GM23338 (cell line): Measurements from ENCODE around the gene DSE. TPM values are rescaled to one million over a fixed set of nuclear protein-coding genes. Genes with fewer than 3 reads are reported as not detected.
"Not testable (repeated sequence)": the region's sequence is repeated elsewhere in the genome, so short reads cannot be mapped to it uniquely, and the experiment has no call there.

Experiments used
- ATAC-seq: fragments of 200-7000 bp; cut with Tn5 transposase; 3 replicates; pipeline ENCODE4 v1.9.1; 2020
- DNase-seq: peaks from one replicate; pipeline ENCODE4 v3.0.0-alpha.2; 2015; ENCODE audit warnings: low spot score
- H2AFZ ChIP-seq: fragments of 200-600 bp; sonication (generic); 2 replicates; pipeline ENCODE4 v1.8.0; 2016; ENCODE audit warnings: antibody characterized with exemption, mild to moderate bottlenecking, moderate library complexity
- H3F3A ChIP-seq: fragments of 200-600 bp; sonication (generic); replicated peaks from 2 replicates; pipeline ENCODE4 v1.8.0; 2017; ENCODE audit warnings: antibody characterized with exemption, mixed run types, low read depth
- H3K27ac ChIP-seq: fragments of 200-600 bp; sonication (generic); 2 replicates; pipeline ENCODE4 v1.6.1; 2016; ENCODE audit warnings: low read depth
- H3K27me3 ChIP-seq: fragments of 200-600 bp; sonication (generic); 2 replicates; pipeline ENCODE4 v1.8.0; 2016; ENCODE audit warnings: mild to moderate bottlenecking, mixed run types, moderate library complexity; ENCODE audit not compliant: insufficient read depth
- H3K36me3 ChIP-seq: fragments of 200-600 bp; sonication (generic); 2 replicates; pipeline ENCODE4 v1.8.0; 2016; ENCODE audit warnings: mild to moderate bottlenecking; ENCODE audit not compliant: insufficient read depth
- H3K4me1 ChIP-seq: fragments of 200-600 bp; sonication (generic); 2 replicates; pipeline ENCODE4 v1.8.0; 2016; ENCODE audit warnings: mild to moderate bottlenecking, moderate library complexity; ENCODE audit not compliant: insufficient read depth
- H3K4me2 ChIP-seq: fragments of 200-600 bp; sonication (generic); 2 replicates; pipeline ENCODE4 v1.7.1; 2017; ENCODE audit warnings: mixed run types
- H3K4me3 ChIP-seq: fragments of 200-600 bp; sonication (generic); 2 replicates; pipeline ENCODE4 v1.6.1; 2016; ENCODE audit warnings: mixed run types
- H3K79me2 ChIP-seq: fragments of 200-600 bp; sonication (generic); replicated peaks from 2 replicates; pipeline ENCODE4 v1.8.0; 2017; ENCODE audit warnings: mild to moderate bottlenecking; ENCODE audit not compliant: insufficient read depth
- H3K9me2 ChIP-seq: fragments of 200-600 bp; sonication (generic); 2 replicates; pipeline ENCODE4 v1.8.0; 2017; ENCODE audit not compliant: insufficient read depth
- H4K20me1 ChIP-seq: fragments of 200-600 bp; sonication (generic); replicated peaks from 2 replicates; pipeline ENCODE4 v1.8.0; 2017; ENCODE audit warnings: mild to moderate bottlenecking; ENCODE audit not compliant: insufficient read depth
- H3K27ac Mint-ChIP-seq: 2 replicates; pipeline ENCODE4 v1.8.0; 2020; ENCODE audit warnings: inconsistent platforms, mild to moderate bottlenecking, moderate library complexity, mixed read lengths
- H3K27me3 Mint-ChIP-seq: 3 replicates; pipeline ENCODE4 v1.8.0; 2022; ENCODE audit warnings: low read depth, mild to moderate bottlenecking, moderate library complexity, mixed read lengths, inconsistent platforms; ENCODE audit not compliant: insufficient read depth, poor library complexity
- H3K36me3 Mint-ChIP-seq: 3 replicates; pipeline ENCODE4 v1.8.0; 2021; ENCODE audit warnings: low read depth, mild to moderate bottlenecking, inconsistent platforms, moderate library complexity, mixed read lengths
- H3K4me1 Mint-ChIP-seq: 3 replicates; pipeline ENCODE4 v1.8.0; 2020; ENCODE audit warnings: mild to moderate bottlenecking, inconsistent platforms, mixed read lengths
- H3K4me3 Mint-ChIP-seq: 3 replicates; pipeline ENCODE4 v1.8.0; 2021; ENCODE audit warnings: moderate library complexity, mild to moderate bottlenecking, inconsistent platforms, mixed read lengths
- H3K9me3 Mint-ChIP-seq: 3 replicates; pipeline ENCODE4 v1.8.0; 2020; ENCODE audit warnings: moderate library complexity, mild to moderate bottlenecking, inconsistent platforms, mixed read lengths
- CREB1 ChIP-seq: fragments of 250-450 bp; sonication (Bioruptor Pico); IDR thresholded peaks from 2 replicates; pipeline ENCODE4 v1.5.0; 2020; ENCODE audit warnings: low read depth, mild to moderate bottlenecking, moderate library complexity
- EZH2phosphoT487 ChIP-seq: fragments of 200-600 bp; sonication (generic); IDR thresholded peaks from one replicate; pipeline ENCODE4 v1.8.1; 2018; ENCODE audit warnings: antibody characterized with exemption; ENCODE audit not compliant: unreplicated experiment
- JUNB ChIP-seq: IDR thresholded peaks from one replicate; pipeline ENCODE4 v1.6.1; 2016; ENCODE audit warnings: antibody characterized with exemption; ENCODE audit not compliant: unreplicated experiment
- NANOG ChIP-seq: IDR thresholded peaks from 2 replicates; pipeline ENCODE4 v1.6.1; 2016; ENCODE audit warnings: antibody characterized with exemption, borderline replicate concordance
- POLR2AphosphoS5 ChIP-seq: IDR thresholded peaks from 2 replicates; pipeline ENCODE4 v1.6.1; 2016; ENCODE audit warnings: antibody characterized with exemption, low read depth
- ZNF331 ChIP-seq: fragments of 250-450 bp; sonication (Bioruptor Pico); IDR thresholded peaks from 2 replicates; pipeline ENCODE4 v1.5.0; 2020; ENCODE audit warnings: low read depth, mild to moderate bottlenecking, moderate library complexity
- polyA plus RNA-seq: library from polyadenylated mRNA; unstranded; fragments of >200 nt; fragmentation: Nextera tagmentation; extraction: Ambion mirVana; gene quantifications from 2 replicates; pipeline ENCODE4 v1.2.1, GENCODE V29; 2016
- total RNA-seq: library from RNA; depleted of rRNA; stranded (reverse); fragments of >200 nt; shearing (Covaris generic); gene quantifications from 2 replicates; pipeline ENCODE4 v1.2.3, GENCODE V29; 2014
- TF ChIP-seq, protein P1 (sequence below): IDR thresholded peaks from one replicate; pipeline ENCODE4 v1.6.1; 2018; ENCODE audit warnings: antibody characterized with exemption; ENCODE audit not compliant: unreplicated experiment
- TF ChIP-seq, protein P2 (sequence below): fragments of 250-450 bp; sonication (Bioruptor Pico); IDR thresholded peaks from 2 replicates; pipeline ENCODE4 v1.5.0; 2020; ENCODE audit warnings: mild to moderate bottlenecking, moderate library complexity
- TF ChIP-seq, protein P3 (sequence below): IDR thresholded peaks from 2 replicates; pipeline ENCODE4 v1.6.1; 2016; ENCODE audit warnings: antibody characterized with exemption

DSE gene
- total and polyA plus RNA-seq, 2 experiments from 2014 or later: 18.8 to 45.2 TPM

DNA sequence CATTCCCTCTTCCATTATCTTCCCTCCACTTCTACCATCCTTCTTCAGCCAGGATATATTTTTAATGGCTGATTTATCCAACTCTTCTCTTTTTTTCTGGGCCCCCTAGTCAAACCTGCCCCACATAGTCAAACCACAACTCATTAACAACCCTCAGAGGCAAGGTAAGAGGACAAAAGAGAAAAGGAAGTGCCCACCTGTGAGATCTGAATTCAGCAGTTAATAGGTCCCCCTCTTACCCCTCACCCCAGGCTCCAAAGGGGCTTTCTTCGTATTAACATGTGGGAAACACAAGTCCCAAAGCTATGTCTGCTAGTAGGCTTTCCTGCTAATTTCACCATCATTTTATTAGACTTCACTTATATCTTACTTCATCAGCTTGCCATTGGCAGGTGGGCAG, 46.9 kb upstream of the DSE start:
- Mint-ChIP-seq H3K36me3 (peaks cover 4% of the 10 kb centered on the region; the same call in 2 of the 3 replicates), H3K4me3 (peak overlapping the region; percentile 38), H3K9me3 (peaks cover 3% of the 10 kb centered on the region; the same call in 1 of the 3 replicates), H3K27me3 (no peaks in the 10 kb centered on the region), H3K27ac (peak overlapping the region; percentile 94), H3K4me1 (peaks cover 69% of the 10 kb centered on the region)
- peak overlapping the region; percentile 65 for H3K27ac ChIP-seq
- H3K9me2 ChIP-seq: no peaks in the 10 kb centered on the region
- H3F3A ChIP-seq: no peaks in the 10 kb centered on the region
- no peaks in the 10 kb centered on the region for H3K27me3 ChIP-seq
- no peaks in the 10 kb centered on the region for H3K36me3 ChIP-seq
- DNase-seq (peak; percentile 48), ATAC-seq (peak; percentile 63)
- H4K20me1 ChIP-seq: no peaks in the 10 kb centered on the region
- peak overlapping the region; percentile 61 for H3K4me2 ChIP-seq
- no peaks in the 10 kb centered on the region for H3K79me2 ChIP-seq
- peak overlapping the region; percentile 29 for H3K4me3 ChIP-seq
- no peak overlapping the region for H2AFZ ChIP-seq
- H3K4me1 ChIP-seq: peaks cover 66% of the 10 kb centered on the region
- TF ChIP-seq, protein P1, sequence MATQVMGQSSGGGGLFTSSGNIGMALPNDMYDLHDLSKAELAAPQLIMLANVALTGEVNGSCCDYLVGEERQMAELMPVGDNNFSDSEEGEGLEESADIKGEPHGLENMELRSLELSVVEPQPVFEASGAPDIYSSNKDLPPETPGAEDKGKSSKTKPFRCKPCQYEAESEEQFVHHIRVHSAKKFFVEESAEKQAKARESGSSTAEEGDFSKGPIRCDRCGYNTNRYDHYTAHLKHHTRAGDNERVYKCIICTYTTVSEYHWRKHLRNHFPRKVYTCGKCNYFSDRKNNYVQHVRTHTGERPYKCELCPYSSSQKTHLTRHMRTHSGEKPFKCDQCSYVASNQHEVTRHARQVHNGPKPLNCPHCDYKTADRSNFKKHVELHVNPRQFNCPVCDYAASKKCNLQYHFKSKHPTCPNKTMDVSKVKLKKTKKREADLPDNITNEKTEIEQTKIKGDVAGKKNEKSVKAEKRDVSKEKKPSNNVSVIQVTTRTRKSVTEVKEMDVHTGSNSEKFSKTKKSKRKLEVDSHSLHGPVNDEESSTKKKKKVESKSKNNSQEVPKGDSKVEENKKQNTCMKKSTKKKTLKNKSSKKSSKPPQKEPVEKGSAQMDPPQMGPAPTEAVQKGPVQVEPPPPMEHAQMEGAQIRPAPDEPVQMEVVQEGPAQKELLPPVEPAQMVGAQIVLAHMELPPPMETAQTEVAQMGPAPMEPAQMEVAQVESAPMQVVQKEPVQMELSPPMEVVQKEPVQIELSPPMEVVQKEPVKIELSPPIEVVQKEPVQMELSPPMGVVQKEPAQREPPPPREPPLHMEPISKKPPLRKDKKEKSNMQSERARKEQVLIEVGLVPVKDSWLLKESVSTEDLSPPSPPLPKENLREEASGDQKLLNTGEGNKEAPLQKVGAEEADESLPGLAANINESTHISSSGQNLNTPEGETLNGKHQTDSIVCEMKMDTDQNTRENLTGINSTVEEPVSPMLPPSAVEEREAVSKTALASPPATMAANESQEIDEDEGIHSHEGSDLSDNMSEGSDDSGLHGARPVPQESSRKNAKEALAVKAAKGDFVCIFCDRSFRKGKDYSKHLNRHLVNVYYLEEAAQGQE: no peak
- TF ChIP-seq CREB1 (CRISPR knock-in tag) (no peak), JUNB (no peak), EZH2phosphoT487 (no peak), POLR2AphosphoS5 (no peak), NANOG (peak; percentile 81; the same call in 1 of the 2 replicates), ZNF331 (CRISPR knock-in tag) (no peak)
- TF ChIP-seq, protein P2, sequence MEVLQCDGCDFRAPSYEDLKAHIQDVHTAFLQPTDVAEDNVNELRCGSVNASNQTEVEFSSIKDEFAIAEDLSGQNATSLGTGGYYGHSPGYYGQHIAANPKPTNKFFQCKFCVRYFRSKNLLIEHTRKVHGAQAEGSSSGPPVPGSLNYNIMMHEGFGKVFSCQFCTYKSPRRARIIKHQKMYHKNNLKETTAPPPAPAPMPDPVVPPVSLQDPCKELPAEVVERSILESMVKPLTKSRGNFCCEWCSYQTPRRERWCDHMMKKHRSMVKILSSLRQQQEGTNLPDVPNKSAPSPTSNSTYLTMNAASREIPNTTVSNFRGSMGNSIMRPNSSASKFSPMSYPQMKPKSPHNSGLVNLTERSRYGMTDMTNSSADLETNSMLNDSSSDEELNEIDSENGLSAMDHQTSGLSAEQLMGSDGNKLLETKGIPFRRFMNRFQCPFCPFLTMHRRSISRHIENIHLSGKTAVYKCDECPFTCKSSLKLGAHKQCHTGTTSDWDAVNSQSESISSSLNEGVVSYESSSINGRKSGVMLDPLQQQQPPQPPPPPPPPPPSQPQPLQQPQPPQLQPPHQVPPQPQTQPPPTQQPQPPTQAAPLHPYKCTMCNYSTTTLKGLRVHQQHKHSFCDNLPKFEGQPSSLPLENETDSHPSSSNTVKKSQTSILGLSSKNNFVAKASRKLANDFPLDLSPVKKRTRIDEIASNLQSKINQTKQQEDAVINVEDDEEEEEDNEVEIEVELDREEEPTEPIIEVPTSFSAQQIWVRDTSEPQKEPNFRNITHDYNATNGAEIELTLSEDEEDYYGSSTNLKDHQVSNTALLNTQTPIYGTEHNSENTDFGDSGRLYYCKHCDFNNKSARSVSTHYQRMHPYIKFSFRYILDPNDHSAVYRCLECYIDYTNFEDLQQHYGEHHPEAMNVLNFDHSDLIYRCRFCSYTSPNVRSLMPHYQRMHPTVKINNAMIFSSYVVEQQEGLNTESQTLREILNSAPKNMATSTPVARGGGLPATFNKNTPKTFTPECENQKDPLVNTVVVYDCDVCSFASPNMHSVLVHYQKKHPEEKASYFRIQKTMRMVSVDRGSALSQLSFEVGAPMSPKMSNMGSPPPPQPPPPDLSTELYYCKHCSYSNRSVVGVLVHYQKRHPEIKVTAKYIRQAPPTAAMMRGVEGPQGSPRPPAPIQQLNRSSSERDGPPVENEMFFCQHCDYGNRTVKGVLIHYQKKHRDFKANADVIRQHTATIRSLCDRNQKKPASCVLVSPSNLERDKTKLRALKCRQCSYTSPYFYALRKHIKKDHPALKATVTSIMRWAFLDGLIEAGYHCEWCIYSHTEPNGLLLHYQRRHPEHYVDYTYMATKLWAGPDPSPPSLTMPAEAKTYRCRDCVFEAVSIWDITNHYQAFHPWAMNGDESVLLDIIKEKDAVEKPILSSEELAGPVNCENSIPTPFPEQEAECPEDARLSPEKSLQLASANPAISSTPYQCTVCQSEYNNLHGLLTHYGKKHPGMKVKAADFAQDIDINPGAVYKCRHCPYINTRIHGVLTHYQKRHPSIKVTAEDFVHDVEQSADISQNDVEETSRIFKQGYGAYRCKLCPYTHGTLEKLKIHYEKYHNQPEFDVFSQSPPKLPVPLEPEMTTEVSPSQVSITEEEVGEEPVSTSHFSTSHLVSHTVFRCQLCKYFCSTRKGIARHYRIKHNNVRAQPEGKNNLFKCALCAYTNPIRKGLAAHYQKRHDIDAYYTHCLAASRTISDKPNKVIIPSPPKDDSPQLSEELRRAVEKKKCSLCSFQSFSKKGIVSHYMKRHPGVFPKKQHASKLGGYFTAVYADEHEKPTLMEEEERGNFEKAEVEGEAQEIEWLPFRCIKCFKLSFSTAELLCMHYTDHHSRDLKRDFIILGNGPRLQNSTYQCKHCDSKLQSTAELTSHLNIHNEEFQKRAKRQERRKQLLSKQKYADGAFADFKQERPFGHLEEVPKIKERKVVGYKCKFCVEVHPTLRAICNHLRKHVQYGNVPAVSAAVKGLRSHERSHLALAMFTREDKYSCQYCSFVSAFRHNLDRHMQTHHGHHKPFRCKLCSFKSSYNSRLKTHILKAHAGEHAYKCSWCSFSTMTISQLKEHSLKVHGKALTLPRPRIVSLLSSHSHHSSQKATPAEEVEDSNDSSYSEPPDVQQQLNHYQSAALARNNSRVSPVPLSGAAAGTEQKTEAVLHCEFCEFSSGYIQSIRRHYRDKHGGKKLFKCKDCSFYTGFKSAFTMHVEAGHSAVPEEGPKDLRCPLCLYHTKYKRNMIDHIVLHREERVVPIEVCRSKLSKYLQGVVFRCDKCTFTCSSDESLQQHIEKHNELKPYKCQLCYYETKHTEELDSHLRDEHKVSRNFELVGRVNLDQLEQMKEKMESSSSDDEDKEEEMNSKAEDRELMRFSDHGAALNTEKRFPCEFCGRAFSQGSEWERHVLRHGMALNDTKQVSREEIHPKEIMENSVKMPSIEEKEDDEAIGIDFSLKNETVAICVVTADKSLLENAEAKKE (CRISPR knock-in tag): peak; percentile 58; the same call in 1 of the 2 replicates
- TF ChIP-seq, protein P3, sequence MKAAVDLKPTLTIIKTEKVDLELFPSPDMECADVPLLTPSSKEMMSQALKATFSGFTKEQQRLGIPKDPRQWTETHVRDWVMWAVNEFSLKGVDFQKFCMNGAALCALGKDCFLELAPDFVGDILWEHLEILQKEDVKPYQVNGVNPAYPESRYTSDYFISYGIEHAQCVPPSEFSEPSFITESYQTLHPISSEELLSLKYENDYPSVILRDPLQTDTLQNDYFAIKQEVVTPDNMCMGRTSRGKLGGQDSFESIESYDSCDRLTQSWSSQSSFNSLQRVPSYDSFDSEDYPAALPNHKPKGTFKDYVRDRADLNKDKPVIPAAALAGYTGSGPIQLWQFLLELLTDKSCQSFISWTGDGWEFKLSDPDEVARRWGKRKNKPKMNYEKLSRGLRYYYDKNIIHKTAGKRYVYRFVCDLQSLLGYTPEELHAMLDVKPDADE: peak; percentile 52; the same call in 1 of the 2 replicates

DNA sequence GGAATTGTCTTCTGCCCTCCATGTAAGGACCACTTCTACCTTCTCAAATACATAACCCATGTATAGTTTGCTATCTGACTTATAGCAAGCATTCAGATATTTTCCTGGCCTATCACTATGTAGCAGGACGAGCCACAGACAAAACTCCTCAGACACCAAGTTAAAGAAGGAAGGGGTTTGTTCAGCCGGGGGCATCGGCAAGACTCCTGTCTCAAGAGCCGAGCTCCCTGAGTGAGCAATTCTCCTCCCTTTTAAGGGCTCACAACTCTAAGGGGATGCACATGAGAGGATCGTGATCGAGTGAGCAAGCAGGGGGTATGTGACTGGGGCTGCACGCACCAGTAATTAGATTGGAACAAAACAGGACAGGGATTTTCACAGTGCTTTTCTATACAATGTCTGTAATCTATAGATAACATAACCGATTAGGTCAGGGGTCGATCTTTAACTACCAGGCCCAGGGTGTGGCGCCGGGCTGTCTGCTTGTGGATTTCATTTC, 45.1 kb upstream of the DSE start:
- H3K79me2 ChIP-seq, H2AFZ ChIP-seq, H3K9me3 Mint-ChIP-seq, H3K27me3 Mint-ChIP-seq, H3K4me3 Mint-ChIP-seq, H4K20me1 ChIP-seq, ATAC-seq, H3K27me3 ChIP-seq, H3K9me2 ChIP-seq, DNase-seq, H3K27ac ChIP-seq, H3K4me3 ChIP-seq, H3K36me3 ChIP-seq, H3F3A ChIP-seq, H3K36me3 Mint-ChIP-seq: not testable (repeated sequence)
- Mint-ChIP-seq H3K27ac (peak overlapping the region; percentile 79), H3K4me1 (peaks cover 78% of the 10 kb centered on the region)
- peak overlapping the region; percentile 61 for H3K4me2 ChIP-seq
- peaks cover 72% of the 10 kb centered on the region for H3K4me1 ChIP-seq
